CD4-positive, alpha-beta T cell treated with Interleukin-6 at 100 ng/mL for 8 hours (primary cell): Measurements from ENCODE around the gene FBXL12.
"Not testable (repeated sequence)": the region's sequence is repeated elsewhere in the genome, so short reads cannot be mapped to it uniquely, and the experiment has no call there.

Experiments used
- DNase-seq: peaks from one replicate; pipeline ENCODE4 v3.0.0-alpha.2; 2020; ENCODE audit warnings: mixed read lengths, low spot score

The FBXL12 gene, protein sequence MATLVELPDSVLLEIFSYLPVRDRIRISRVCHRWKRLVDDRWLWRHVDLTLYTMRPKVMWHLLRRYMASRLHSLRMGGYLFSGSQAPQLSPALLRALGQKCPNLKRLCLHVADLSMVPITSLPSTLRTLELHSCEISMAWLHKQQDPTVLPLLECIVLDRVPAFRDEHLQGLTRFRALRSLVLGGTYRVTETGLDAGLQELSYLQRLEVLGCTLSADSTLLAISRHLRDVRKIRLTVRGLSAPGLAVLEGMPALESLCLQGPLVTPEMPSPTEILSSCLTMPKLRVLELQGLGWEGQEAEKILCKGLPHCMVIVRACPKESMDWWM

GRCh38 chr19:9818734-9819595 is at the start of gene FBXL12:
FBXL12 (minus strand) TSS chr19:9819079; CDS start chr19:9818813, 266 bp downstream.
- DNase-seq, result peak; percentile 100

DNA sequence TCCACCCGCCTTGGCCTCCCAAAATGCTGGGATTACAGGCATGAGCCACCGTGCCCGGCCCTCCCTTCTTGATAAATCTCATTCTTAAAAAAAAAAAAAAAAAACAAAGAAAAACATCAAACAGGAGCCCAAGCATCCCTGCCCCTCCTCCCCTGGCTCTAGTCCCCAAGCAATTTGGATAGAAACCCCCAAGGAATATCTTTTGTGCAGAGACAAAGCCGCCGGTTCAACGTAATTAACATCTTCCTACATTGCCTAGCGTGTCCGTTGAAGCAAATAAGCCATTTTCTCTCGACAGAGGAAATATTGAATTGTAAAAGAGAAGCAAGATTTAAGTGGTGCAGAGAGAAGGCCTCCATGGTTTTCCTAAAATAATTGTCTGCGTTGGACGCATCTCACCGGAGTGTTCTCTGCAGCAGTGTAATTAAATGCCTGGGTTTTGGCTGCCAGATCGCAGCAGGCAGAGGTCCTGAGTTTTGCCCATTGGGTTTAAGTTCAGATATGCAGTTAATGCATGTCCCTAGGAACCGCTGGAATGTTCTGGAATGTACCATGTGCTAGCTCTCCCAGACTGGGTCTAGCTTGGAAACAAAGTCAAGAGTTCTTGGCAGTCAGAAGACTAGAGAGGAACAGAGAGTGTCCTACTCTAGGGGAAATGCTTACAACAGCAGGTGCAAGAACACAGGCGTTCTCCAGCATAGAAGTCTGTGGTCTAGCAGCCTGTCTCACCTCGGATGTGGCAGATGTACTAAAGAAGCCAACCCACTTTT is 47.0 kb upstream of the FBXL12 start:
- DNase-seq, result peak; percentile 77

DNA sequence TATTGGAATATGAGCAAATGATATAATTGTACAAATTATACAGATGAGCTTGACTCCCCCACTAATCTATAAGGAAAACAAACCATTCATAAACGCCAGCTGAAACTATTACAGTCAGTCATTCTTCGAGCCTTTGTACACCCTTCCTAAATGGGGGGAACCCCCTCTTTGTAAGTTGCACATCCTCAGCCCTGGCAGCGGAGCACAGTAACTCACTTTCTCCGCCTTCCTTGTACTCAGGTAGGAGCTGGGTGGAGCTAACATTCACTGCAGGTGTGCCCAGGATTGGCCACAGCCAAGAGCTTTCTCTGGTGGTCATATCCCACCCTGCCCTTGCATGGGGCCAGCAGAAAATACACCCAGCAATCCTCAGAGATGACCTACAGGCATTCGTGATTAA is 44.9 kb upstream of the FBXL12 start:
- peak; percentile 33 for DNase-seq

DNA sequence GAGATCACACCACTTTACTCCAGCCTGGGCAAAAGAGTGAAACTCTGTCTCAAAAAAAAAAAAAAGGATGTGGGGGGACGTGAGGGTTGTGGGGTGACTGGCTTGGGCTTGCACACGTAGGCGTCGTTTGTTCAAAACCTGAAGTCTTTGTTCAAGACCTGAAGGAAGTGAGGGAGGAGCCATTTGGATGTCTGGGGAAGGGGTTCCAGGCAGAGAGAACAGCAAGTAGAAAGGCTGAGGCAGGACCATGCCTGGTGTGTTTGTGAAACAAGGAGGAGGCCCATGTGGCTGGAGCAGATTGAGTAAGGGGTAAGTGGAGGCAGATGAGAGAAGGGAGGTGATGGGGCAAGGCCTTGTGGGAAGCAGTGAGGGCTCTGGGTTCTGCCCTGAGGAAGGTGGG is 44.1 kb upstream of the FBXL12 start:
- peak; percentile 49 for DNase-seq

DNA sequence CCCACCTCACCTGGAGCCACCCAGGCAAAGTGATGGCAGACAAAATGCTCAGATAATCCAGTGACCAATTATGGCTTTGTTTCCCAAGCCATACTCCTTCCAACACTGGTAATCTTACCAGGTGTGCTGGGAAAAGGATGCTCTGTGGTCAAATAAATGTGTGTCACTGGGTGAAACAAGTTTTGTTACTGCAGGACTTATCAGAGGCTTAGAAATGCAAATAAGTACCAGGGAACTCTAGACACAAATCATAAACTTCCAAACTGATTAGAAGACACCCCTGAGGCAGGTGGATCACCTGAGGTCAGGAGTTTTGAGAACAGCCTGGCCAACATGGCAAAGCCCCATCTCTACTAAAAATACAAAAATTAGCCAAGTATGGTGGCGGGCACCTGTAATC is 42.6 kb upstream of the FBXL12 start:
- no peak for DNase-seq

DNA sequence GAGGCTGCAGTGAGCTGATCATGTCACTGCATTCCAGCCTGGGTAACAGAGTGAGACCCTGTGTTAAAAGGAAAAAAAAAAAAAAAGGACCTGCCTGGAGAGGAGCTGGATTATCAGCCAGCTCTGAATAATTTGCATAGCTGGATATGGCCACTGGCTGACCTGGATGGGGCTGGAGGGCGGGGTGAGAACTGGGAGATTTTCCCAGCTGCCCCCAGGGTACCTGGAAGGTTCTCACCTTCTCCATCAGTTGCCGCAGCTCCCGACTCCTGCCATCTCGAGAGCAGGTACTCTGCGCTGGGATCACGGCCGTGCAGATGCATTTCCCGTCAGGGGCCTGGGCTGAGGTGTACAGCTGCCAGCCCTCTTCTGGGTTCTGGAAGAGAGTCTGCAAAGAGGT is 41.5 kb upstream of the FBXL12 start:
- no peak for DNase-seq

DNA sequence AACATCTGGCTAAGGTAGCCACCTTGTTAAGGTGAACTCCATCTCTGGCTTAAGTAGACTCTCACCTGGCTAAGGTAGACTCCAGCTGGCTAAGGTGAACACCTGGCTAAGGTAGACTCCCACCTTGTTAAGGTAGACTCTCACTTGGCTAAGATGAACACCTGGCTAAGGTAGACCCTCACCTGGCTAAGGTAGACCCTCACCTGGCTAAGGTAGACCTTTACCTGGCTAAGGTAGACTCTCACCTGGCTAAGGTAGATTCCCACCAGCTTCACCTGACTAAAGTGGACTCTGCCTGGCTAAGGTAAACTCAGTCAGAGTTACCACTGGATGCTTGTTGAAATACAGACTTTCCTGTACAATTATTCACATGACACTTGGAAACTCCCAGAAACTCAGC is 39.9 kb upstream of the FBXL12 start:
- no peak for DNase-seq

DNA sequence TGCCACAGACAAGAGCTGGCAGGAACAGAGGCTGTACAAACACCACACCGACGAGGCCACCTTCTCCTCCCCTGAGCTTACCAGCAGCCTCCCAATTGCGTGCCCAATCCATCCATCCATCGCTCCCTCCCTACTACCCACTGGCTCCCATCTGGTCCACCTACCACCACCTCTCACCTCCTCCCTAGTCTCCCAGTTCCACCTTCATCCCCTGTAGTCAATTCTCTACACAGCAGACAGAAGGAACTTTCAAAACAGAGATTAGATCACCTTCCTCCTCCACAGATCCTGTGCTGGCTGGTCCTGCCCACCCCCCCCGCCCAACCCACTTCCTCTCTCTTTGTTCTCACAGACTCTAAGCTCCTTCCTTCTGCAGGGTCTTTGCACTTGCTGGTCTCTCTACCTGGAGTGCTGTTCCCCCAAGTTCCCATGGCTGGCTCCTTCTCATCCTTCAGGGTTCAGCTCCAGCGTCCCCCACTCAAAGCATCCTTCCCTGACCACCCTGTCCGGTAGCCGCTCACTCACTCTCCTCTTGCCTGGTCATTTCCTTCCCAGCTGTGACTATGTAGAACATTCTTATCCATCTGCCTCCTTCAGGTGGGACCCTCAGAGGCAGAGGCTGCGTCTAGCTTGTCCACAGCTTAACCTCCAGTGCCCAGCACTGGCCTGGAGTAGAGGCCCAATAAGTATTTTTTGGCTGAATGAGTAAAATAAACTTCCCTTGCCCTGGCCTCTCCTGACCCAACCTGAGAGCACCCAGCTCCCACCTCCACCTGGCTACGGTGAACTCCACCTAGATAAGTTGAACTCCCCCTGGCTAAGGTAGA is 39.3 kb upstream of the FBXL12 start:
- peak; percentile 75 for DNase-seq

GRCh38 chr19:9857076-9857721 is 38.3 kb upstream of the FBXL12 start:
- DNase-seq, result no peak

- DNase-seq, result no peak
Observed at GRCh38 chr19:9856609-9857008, 37.7 kb upstream of the FBXL12 start.

DNA sequence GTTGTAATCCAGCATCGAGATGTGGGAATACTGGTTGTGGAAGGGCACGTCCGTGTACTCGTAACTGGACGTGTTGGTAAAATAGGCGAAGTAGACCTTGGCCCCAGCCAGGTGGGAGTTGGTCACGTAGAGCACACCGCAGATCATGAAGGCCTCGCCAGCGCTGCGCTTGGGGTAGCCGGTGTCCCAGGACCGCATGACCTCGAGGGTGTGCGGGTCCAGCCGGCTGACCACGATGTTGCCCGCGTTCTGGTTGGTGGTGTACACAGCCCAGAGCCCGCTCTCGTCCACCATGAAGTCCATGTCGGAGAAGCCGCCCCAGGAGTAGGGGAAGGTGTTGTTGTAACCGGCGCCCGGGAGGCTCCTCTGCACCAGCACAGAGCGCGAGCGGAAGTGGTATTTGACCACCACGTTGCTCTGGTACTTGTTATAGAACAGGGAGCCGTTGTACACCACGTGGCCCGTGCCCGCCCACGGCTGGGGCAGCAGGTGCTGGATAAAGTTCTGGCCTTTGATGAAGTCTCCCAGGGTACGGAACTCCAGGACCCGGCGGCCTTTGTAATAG is 35.5 kb upstream of the FBXL12 start:
- DNase-seq, result no peak

GRCh38 chr19:9850235-9850959 is 31.5 kb upstream of the FBXL12 start:
- DNase-seq, result no peak

DNA sequence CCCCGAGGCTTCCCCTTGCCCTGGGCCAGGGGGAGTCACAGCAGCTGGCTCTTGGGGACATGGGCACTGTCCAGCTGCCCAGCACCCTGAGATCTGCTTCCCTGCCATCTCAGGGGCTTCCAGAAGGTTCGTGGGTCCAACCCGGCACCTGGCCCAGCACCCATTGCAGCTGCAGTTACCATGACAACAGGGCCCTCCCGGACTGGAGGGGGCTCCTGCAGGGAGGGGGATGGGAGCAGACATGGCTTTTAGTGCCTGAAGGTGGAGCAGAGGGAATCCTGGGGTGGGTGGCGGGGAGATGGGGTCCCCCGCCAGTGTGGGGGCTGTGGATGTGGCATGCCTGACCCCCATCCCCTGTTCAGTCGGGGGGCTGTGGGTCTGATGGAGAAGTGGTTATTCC is 30.9 kb upstream of the FBXL12 start:
- DNase-seq, result no peak

DNA sequence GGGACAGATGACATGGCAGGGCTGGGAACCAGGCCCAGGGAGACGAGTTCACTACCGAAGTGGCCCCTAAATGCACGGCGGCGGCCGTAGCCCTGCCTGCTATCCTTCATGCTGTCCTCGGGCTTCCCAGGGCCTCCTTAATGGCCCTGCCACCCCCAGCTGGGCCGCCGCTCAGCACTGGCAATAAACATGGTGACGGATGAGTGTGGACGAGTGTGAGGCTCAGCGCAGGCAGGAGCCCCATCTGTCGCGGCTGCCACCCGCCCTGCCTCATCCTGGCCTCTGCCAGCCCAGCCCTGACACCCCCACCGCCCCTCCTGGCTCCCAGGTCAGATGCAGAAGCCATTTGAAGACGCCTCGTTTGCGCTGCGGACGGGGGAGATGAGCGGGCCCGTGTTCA is 29.9 kb upstream of the FBXL12 start:
- DNase-seq, result no peak

GRCh38 chr19:9848060-9848459 is 29.2 kb upstream of the FBXL12 start:
- peak; percentile 52 for DNase-seq

DNA sequence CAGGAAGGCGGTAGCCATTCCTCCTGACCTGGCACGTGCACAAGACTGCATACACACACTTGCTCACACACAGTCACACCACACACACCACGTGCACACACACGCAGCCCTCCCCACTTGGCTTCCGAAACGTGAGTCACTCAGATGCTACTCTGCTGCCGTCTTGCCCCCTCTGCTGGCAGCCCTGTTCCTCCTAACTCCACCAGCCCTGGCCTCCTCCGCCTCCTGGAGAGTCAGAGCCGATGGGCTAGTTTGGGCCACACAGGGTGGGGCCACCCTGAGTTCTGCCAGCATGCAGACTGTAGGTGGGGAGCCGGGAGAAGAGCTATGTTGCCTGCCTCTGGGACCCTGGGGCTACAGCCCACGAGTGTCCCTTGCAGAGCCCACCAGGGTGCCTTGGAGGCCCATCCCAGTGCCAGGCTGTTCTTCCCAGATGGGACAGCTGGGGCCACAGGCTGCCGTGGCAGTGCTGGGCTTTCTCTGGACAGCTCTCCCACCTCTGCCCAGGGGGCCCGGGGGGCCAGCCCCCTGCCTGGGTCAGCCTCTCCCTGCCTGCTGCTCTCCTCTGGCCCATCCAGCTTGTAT is 28.3 kb upstream of the FBXL12 start:
- no peak for DNase-seq

DNA sequence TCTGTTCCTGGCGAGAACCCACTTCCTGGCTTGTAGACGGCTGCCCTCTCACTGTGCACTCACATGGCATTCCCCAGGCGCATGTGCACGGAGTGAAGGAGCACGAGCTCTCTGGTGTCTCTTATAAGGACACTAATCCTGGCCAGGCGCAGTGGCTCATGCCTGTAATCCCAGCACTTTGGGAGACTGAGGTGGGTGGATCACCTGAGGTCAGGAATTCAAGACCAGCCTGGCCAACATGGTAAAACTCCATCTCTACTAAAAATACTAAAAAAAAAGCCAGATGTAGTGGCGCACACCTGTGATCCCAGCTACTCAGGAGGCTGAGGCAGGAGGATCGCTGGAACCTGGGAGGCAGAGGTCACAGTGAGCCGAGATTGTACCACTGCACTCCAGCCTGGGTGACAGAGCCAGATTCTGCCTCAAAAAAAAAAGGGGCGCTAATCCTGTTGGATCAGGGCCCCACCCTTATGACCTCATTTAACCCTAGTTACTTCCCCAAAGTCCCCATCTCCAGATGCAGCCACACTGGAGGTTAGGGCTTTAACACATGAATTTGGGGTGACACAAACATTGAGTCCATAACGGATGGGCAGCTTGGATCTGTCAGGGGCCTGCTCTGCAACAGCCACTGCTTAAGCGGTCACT is 24.9 kb upstream of the FBXL12 start:
- not testable (repeated sequence) for DNase-seq

DNA sequence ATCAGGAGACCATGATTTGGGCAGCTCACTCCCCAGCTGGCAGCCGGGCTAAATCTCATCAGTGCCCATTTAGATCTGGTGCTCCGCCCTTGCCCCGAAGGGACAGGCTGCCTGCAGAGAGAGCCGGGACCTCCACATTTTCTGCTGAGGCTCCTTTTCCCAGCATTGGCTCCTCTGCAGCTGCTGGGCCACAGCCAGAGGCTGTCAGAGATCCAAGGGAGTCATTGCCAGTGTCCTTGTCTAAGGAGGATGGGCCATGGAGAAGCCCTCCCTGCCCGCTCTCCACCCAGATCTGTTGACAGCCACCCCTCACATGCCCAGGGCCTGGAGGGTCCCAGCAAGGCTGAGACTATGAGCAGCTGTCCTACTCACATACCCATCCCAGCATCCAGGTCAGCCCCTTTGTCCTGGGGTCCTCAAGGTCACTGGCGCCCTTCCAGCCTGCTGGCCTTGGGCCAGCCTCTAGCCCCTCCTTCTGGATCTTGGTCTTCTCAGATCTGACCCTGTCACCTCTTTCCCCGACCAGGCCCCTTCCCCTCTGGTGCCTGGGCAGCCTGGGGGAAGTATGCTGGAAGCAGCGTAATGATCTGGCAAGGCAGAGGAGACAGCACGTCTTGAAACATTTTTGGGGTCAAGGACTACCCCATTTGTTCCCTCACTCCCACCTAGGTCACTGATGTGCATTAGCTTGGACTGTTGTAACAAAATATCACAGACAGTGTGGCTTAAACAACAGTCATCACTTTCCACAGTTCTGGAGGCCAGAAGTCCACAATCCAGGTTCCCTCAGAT is 24.2 kb upstream of the FBXL12 start:
- no peak for DNase-seq
